Measurements from ENCODE around the gene CCDC120.

CCDC120 gene

GRCh38 chrX:49102190-49102589 is 43.4 kb downstream of the CCDC120 start:
- no peak for DNase-seq

GRCh38 chrX:49103637-49104036 is 44.8 kb downstream of the CCDC120 start:
- DNase-seq = no peak

- no peak for DNase-seq
Observed at GRCh38 chrX:49106296-49106695, 47.5 kb downstream of the CCDC120 start.

GRCh38 chrX:49106930-49107329 is 48.1 kb downstream of the CCDC120 start:
- DNase-seq = peak; percentile 19

DNA sequence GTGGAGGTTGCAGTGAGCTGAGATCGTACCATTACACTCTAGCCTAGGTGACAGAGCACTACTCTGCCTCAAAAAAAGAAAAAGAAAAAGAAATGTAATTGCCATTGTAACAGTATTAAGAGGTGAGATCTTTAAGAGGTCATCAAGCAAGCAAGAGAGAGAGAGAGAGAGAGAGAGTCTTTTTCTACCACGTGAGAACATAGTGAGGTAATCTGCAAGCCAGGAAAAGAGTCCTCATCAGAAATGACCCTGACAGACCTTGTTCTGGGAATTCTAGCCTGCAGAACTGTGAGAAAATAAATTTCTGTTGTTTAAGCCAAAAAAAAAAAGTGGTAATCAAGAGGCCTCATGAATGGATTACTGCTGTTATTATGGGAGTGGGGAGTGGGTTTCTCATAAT is 49.8 kb downstream of the CCDC120 start:
- no peak for DNase-seq

- DNase-seq = no peak
Observed at GRCh38 chrX:49110417-49110816, 51.6 kb downstream of the CCDC120 start.

DNA sequence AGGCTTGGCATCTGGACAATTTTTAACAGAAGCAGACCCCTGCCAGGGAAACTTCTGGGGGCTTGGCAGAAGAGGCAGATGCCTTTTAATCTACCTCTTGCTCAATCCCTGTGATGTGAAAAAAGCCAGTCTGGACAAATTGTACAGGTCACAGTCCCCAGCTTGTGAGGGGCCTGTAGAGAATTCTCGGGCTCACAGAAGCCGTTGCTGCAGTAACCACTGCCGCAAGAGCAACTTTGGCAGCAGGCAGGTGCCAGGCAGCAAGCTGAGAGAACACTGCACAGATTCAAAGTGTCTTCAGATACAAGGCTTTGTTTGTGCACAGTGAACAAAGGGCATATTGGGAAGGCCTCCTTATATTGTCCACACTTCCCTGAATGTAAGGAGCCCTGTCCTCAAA is 53.0 kb downstream of the CCDC120 start:
- DNase-seq = no peak

DNA sequence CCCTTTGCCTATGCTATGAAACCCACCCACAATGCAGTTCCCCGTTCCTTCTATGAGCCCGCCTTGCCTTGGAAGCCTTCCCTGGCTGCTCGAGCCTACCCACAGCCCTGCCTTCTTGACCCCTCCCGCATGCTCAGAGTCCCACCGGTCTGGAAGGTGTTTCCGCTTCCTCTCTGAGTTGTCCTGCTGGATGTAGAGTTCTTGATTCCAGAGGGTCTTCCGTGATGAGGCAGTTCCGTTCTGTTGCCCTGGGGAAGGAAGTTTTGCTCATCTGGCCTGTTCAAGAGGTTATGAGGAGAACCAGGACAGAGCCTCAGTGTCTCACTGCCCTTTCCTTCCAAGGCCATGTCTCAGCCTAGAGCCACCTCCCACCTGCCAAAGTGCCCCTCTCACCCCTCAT is 57.3 kb downstream of the CCDC120 start:
- DNase-seq = no peak

DNA sequence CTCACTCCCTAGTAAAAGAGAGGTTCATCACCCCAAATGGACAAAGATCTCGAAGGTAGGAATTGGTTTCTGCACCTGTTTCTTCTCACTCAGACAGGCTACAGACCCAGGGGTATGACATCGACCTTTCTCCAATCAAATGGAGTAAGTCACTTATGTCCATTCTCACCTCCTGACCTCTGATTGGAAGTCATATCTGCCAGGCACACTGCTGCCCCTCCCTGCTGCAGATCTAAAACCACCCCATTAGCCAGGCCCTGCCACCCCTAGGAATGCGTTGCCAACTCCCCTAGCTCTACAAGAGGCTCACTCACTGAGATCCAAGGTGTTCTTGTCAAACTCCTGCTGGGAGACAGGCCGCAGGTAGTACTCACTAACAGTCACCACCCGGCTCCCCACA is 57.9 kb downstream of the CCDC120 start:
- DNase-seq = no peak

DNA sequence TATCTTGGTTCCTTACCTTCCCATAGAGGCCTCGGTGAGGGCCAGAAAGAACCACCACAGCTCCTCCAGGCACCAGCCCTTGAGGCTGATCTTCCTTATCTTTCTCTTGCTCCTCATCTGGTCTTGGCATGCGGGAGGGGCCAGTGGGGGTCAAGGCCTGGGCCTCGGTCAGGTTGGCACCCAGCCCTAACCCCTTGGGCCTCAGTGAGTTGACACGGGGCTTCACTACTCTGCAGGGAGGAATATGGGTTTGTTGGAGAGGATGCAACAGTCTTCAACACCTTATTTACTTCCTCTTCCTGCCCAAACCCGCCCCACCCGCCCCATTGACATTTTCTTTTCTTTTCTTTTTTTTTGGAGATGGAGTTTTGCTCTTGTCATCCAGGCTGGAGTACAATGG is 58.8 kb downstream of the CCDC120 start:
- DNase-seq = no peak
